ENCODE data around the gene ATF1. TPM values are rescaled to one million over a fixed set of nuclear protein-coding genes. Genes with fewer than 3 reads are reported as not detected.
"Not testable (repeated sequence)": the region's sequence is repeated elsewhere in the genome, so short reads cannot be mapped to it uniquely, and the experiment has no call there.

Gene ATF1
- total and polyA plus RNA-seq, 2 of the 8 experiments (the other 6 are each of a cell fraction or from before 2014, with no cell fraction given), result 23.2 to 41.8 TPM

- H3K4me1 ChIP-seq (replicated peaks in 1 of 4; ENCODE audit: control insufficient read depth in 3 of 4, insufficient read depth in 4 of 4, low read length in 3 of 4); H2AK5ac ChIP-seq (ENCODE audit: low read depth, low read length); H3K4me2 ChIP-seq (ENCODE audit: insufficient read depth in 1 of 2, low read depth in 2 of 2, low read length in 2 of 2); H4K8ac ChIP-seq (ENCODE audit: extremely low read depth, insufficient read depth, low read length); H3K18ac ChIP-seq (ENCODE audit: extremely low read depth, low read length); FAIRE-seq; DNase-seq (ENCODE audit: low read depth in 1 of 2, low spot score in 2 of 2); H2BK120ac ChIP-seq (replicated peaks; ENCODE audit: low read depth, low read length); H3K23ac ChIP-seq (ENCODE audit: insufficient read length); H3K79me1 ChIP-seq (ENCODE audit: low read depth, low read length); H4K20me1 ChIP-seq (replicated peaks in 1 of 2; ENCODE audit: control insufficient read depth in 1 of 2, insufficient read depth in 2 of 2, low read length in 2 of 2); H3K56ac ChIP-seq (replicated peaks; ENCODE audit: insufficient read length, low read depth, low read length); H3K4ac ChIP-seq (replicated peaks; ENCODE audit: insufficient read length, low read depth, low read length); H3K14ac ChIP-seq (ENCODE audit: insufficient read length); H3K23me2 ChIP-seq (ENCODE audit: low read depth, low read length); H2BK20ac ChIP-seq (ENCODE audit: low read length); H3K9ac ChIP-seq (replicated peaks in 1 of 4; ENCODE audit: extremely low read depth in 1 of 4, low read depth in 3 of 4, low read length in 3 of 4); H4K5ac ChIP-seq (ENCODE audit: insufficient read length, low read depth, low read length); POLR2A ChIA-PET (ENCODE audit: partially characterized antibody); H2BK12ac ChIP-seq (ENCODE audit: low read depth, low read length); H2BK5ac ChIP-seq (ENCODE audit: low read depth, low read length); H3K9me3 ChIP-seq (ENCODE audit: insufficient read depth in 2 of 2, low read depth in 1 of 2, low read length in 1 of 2); H4K91ac ChIP-seq (replicated peaks; ENCODE audit: insufficient read length, low read length); H2BK15ac ChIP-seq (ENCODE audit: low read length); H3K4me3 ChIP-seq (ENCODE audit: extremely low read depth in 1 of 4, insufficient read depth in 2 of 4, low read depth in 3 of 4, low read length in 4 of 4); H3K36me3 ChIP-seq (ENCODE audit: control insufficient read depth in 2 of 4, insufficient read depth in 4 of 4, low read length in 3 of 4); H3K27ac ChIP-seq (ENCODE audit: low read depth, low read length); H2AFZ ChIP-seq (ENCODE audit: low read length); H3K27me3 ChIP-seq (replicated peaks in 1 of 4; ENCODE audit: control insufficient read depth in 3 of 4, extremely low read depth in 1 of 4, insufficient read depth in 3 of 4, low read length in 3 of 4): not testable (repeated sequence)
- H3K79me2 ChIP-seq (ENCODE audit: control insufficient read depth in 1 of 2, insufficient read depth in 2 of 2, low read length in 2 of 2), result peaks cover 5 to 88% of the 10 kb centered on the region in 2 experiments; a peak in 2 of 4 replicates
- WGBS, 2 experiments (ENCODE audit: extremely low coverage in 1 of 2, insufficient coverage in 1 of 2, insufficient read length in 1 of 2, insufficient replicate concordance in 2 of 2, low coverage in 1 of 2, low lambda C conversion rate in 2 of 2, missing lambda C conversion rate in 1 of 2), result 94% methylated on average over 2 of the region's 2 CpGs; no CpG with 5 or more reads in 1 of the 2 experiments
- CTCF ChIA-PET (ENCODE audit: partially characterized antibody), result interaction anchor here (0.6 to 4.9 kb wide), 3 partner anchors 10 to 217 kb away, joined by 3 to 34 read pairs (median 4); no protein-coding TSS in a partner anchor
Measured at GRCh38 chr12:50768813-50769212, 4.9 kb downstream of the ATF1 start.
